Activated CD4-positive, alpha-beta T cell treated with anti-CD3 and anti-CD28 coated beads, Interleukin-2, Interleukin-4, amounts not matched to agents 100 ng/mL and 50 ng/mL, durations not matched to agents 16 hours and 8 hours (primary cell): ENCODE measurements around the gene RFT1.
"Not testable (repeated sequence)": the region's sequence is repeated elsewhere in the genome, so short reads cannot be mapped to it uniquely, and the experiment has no call there.

ENCODE experiments used
- DNase-seq: peaks from one replicate; pipeline ENCODE4 v3.0.0-alpha.2; 2020; ENCODE audit warnings: low spot score

RFT1 gene

DNA sequence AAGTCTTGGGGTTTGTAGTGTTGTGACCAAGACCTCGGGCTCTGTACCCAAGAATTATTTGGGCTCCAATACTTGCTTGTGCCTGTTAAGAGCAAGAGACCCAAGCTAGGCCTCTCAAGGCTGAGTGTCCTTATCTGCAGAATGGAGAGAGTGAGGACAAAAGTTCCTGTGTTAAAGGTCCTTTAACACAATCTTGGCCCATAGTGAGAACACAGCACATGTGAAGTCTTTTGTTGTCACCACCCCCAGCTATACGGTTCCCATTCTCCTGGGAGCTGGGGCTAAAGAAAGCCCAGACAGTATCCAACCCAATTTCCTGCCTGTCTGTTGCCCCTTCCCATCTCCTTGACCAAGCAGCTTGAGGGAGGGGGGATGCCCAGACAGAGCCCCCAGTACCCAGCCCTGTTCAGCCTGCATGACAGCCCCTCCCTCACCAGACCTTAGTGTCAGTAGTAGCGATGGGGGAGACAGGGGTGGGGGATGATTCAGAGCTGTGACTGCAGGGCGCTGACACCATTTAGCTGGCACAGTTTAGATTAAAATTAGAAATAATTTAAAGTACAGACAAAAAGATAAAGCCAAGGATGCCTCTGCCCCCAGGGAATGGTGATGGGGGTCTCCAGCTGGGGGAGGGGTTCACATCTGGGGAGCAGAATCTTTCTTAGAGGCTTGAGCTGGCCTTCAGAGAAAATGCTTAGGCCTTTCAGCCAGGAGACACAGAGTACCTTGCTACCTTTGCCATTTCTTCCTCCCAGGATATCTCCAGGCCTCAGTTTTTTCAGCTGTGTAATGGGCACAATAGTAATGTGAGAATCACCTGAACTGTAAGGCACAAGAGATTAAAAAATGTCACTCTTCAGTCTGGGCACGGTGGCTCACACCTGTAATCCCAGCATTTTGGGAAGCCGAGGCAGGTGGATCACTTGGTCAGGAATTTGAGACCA, 33.5 kb upstream of the RFT1 start:
- no peak for DNase-seq

DNA sequence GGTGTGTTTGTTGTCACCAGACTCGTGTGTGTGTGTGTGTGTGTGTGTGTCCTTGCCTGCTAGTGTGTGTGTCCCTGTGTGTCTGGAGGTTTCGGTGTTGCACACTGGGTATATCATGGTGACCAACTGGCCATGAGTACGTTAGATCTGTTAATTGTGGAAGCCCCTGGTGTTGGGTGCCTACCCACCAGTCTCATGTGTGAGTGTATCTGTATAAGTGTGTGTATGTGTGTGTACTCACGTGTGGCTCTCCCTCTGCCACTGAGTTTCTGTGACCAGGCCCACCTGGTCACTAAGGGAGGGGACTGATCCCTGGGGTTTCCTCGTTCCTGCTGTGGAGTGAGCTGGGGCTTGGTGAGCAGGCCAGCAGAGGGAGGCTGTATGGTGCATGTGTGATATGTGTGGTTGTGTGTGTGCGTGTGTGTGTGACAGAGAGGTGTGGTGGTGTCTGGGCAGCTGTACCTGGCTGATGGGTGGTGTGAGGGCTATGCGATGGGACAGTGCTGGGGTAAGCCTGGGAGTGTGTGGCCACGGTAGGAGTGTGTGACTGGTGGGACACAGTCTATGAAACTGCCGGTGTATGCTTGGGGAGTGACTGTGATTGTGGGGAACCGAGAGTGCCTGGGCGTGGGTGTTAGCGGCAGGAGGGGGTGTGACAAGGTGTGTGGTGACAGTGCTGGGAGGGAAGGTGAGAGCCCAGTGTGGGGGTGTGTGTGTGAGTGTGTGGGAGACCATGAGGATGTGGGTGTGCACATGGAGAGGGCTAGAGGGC, 32.6 kb upstream of the RFT1 start:
- DNase-seq: peak; percentile 17

DNA sequence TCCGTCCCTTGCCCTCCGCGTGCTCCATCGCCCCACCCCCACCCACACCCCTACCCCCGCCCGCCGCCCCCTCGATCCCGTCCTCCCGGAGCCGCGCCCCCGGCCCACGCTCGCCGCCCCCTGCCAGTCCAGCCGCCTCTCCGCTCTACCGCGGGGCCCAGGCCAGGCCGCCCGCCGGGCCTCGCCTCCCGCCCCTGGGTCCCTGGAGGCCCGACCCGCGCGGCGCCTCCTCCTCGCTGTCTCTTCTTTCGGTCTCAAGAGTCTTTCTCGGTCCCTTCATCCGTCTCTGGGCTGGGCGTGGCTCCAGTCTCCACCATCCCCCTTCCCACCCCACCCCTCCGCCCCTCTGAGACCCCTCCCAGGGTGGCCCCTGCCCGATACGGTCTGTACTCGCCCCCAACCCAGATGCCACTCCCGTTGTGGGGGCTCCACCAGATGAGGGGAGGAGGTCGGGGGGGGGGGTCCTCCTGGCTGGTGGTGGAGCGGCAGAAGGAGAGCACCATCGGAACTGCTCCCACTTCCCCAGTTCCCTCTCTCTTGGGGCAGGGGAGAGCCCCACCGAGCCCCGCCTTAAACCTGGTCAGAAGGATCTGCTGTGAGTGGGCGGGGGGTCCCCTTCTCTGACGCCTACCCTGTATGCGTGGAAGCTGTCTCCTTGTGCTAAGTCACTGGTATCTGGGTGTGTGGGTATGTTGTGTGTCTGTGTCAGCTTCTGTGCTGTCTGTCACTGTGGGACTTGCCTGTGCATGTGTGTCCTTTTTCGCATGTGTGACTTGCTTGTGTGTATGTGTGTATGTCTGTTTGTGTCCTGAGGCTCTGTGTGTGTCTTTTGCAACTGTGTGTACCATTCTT, 31.8 kb upstream of the RFT1 start:
- peak; percentile 15 for DNase-seq

DNA sequence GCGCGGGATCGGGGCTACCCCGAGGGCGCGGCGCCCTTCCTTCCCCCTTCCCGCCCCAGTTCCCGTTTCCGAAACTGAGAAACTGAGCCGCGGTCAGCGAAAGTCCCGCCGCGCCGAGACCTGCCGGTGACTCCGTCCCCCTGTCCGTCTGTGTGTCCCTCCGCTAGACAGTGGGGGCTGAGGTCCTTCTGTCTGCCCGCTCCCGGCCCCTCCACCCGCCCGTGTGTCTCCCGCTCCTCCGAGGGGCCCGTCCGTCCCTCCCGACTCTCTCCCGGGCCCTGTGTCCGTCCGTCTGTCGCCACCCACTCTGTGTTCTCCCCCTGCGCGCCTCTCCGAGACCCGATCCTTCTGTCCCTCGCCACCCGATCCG, 31.2 kb upstream of the RFT1 start:
- no peak for DNase-seq

DNA sequence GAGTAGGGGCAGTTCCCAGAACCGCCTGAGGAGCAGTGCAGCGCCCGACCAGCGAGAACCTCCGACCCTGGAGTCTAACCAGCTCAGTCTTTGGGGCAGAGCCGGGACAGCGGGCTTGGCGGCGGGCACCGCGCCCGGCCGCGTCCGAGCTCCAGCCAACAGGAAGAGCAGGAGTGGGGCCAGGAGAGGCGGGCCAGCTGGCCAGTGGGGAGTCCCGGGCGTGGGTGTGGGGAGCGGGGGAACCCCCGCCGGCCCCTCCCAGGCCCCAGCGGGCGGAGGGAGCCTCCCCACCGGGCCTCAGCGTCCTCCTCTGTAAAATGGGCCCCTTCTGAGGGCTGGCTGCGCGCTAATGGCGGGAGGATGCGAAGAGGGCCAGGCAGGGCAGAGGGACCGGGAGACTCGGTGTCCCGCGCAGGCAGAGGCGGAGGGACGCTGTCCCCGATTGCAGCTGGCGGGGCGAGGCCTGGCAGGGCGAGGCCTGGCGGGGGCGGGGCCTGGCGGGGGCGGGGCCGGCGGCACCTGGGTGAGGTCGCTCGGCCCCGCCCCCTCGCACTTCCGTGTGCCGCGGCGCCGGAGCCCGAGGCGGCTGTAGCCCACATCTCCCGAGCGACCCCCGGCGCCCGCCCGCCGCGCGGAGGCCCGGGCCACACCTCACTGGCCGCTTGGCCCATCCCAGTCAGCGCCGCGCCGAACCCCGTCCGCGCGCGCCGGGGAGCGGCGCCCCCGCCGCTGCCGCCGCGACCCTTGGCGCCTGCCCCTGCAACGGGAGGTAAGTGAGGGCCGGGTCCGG, 30.6 kb upstream of the RFT1 start, which contains the start of gene PRKCD:
PRKCD (plus strand) TSS at position 550 of the 790 bp plus-strand sequence. CDS start 17,214 bp downstream, outside the sequence.
- DNase-seq: peak; percentile 73

DNA sequence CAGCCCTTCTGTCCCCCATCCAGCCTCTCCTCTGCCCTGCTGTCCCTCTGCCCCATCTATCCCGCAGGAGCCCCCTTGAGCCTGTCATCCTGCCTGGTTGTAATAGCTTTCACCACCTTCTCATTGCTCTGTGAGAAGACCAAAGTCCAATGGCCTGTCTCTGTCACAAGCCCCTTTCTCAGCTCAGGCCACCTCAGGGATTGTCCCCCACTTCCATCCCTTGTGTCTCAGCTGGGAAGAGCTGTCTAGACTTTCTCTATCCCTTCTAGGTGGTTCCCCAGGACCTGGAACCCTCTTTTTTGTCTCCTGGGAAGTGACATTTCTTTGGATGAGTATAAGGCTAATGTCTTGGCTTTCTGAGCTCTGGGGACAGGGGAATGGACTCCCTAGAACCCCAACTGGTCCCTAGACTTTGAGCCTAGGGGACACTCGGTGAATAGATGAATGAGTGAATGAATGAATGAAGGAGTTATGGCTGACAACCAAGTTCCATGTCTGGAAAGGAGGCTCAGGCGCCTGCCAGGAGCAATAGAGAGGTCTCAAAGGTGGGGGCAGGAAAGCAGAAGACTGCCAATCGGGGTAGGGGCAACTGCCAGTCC, 29.9 kb upstream of the RFT1 start:
- no peak for DNase-seq

DNA sequence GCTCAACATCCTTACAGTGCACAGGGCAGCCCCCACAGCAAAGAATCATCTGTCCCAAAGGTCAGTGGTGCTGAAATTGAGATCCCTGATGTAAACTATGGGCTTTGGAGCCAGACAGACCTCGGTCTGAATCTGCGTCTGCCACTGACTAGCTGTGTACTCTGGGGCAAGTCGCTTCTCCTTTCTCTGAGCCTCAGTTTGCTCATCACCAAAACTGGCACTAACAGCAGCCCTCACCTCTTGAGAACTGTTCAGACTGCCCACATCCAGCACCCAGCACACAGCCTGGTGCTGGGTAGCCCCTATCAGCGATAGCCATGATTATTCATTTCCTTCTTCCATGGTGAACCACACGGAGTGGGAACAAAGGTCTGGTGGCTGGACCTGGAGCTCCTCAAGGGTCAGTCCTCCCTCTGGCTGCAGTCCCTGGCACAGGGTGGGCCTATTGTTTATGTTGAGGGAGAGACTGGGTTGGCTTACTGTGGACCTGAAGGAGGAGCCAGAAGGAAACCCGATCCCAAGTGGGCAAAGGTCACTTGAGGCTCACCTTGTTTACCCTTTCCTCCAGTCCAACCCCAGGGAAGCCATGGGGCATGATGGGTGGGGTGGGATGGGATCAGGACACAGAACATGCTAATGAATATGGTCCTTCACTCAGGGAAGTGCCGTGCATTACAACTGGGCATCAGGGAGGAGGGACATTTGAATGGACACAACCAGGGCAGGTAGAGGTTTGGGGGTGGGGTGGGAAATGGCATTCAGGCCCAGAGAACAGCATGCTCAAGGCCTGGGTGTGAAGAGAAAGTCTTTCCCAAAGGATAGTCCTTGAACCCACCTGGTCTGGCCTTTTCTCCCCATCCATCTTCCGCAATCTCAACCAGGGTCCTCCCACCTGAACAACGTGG, 29.2 kb upstream of the RFT1 start:
- DNase-seq: no peak

DNA sequence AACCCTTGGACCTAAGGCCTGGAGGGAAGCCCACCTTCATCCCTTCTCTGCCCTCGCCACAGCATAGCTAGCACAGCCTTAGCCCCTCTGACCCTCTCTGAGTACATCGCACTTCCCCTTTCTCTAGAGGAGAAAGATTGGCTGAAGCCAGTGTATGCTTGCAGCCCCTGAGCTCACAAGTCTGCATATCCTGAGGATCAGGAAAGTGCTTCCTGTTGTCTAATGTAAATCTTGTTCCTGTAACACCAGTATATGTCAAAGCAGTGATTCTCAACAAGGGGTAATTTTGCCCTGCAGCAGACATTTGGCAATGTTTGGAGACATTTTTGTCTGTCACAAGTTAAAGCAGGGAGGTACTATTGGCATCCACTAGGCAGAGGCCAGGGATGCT, 28.5 kb upstream of the RFT1 start:
- DNase-seq: no peak

DNA sequence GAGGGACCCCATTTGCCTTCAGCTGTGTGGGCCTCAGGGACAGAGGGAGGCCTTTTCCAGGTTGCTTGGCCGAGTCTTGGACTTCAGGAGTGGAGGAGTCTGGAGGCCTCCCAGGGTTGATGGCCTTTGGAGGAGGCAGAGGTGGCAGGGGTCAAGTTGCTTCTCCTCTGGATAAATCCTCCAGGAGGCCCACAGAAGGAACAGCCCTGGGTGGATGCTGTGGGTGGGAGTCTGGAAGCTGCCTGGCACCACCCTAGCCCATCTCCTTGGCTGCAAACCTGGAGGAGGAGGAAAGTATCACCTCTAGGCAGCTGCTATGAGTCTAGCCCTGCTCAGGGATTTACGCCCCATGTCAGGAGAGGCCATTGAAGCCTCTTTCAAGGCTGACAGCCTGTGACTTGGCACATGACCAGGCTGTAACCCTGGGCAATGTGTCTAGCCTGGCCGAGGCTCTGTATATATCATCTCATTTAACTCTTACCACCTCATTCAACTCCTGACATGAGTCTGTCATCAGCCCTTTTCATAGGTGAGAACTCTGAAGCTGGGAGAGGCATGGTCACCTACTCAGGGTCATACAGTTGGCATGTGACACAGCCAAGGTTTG, 27.8 kb upstream of the RFT1 start:
- no peak for DNase-seq

DNA sequence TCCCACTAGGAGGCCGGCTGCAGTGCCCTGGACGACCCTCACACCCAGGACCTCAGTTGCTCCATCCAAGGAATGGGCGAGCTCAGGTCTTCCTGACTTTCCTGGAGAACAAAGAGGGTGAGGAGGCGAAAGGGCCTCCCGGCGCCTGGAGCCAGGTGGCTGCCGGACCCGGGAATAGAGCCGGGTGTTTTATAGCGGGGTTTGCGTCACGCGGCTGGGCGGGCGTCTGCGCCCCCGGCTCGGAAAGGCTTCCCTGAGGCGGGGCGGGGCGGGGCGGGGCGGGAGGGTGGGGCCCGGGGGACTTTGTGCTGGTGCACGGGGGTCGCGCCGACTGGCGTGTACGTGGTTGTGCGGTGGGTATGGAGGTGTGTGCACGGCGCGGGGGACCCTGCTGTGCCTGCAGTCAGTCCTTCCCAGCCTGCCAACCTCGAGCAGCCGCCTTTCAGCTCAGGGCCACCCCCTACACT, 26.2 kb upstream of the RFT1 start:
- no peak for DNase-seq

DNA sequence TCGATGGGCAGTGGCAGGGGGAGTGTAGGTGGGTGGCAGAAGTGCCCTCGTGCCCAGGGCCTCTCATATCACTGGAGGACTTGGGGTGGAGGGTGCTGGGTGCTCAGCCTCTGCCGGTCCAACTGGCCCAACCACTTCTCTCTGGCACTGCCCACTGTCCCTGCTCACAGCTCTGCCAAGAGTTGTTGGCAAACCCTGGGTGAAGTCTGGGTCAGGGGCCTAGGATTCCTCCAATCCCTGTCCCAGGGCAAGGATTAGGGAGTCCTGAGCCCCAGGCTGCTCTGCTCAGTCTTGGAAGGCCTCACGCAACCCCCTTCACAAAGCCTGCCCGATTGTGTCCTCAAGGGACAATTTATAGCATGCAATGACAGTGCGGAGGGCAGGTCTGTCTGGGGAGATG, 25.5 kb upstream of the RFT1 start:
- no peak for DNase-seq

DNA sequence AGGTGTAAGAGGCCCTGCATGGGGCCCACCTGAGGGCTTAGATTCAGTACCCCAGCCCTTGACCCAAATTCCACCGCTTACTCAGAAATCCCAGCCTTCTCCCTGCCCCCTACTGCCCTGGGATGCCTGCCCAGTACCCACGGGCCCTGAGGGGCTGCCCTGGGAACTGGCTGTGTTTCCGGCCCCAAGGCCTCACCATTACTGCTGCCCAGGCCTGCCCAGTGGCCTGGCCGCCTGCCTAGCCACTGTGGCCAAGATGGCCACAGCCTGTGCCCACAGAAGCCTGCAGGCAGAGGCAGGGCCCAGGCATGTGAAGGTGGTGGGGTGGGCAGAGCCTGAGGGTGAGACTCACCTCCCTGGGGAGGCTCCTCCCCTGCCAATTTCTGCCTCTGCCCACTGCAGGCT, 24.6 kb upstream of the RFT1 start:
- no peak for DNase-seq

DNA sequence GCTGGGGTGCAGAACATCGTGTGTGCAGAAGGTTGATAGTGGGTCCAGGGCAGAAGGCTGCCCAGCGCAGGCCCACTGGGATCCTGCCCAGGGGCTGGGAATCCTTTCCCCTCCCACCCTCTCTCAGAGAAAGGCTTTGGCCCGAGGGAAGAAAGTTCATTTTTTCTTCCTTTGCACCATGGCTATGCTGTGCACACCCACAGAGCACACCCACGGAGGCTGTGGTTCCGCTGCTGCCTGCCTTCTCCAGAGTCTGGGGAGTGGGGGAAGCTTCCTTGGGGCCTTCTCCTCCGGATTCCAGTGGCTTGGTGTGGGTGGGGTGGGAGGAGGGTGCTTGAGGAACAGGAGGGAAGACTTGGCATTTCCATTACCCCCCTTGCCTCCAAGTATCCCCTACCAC, 23.7 kb upstream of the RFT1 start:
- DNase-seq: no peak

DNA sequence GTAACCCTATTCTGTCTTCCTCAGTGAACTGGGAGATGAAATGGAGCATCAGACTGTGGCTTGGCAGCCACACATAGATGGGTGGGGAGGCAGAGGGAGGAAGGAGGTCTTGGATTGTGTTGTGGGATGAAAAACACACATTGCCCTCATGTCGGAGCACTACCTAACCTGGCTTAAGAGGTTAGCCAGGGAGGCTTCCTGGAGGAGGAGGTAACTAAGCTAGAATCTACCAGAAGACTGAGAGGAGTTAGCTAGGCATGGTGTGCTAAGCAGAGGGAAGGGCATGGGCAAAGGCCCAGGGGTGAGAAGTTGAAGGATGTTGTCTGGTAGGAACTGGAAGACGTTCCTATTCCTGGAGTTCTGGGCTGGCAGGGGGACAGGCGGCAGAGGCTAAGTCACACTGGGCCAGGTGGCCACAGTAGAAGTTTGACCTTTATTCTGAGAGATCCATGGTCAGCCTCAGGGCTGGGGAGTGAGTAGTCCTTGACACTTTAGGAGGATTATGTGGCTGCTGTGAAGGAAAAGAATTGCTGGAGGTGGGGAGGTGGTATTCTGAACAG, 23.1 kb upstream of the RFT1 start:
- no peak for DNase-seq

DNA sequence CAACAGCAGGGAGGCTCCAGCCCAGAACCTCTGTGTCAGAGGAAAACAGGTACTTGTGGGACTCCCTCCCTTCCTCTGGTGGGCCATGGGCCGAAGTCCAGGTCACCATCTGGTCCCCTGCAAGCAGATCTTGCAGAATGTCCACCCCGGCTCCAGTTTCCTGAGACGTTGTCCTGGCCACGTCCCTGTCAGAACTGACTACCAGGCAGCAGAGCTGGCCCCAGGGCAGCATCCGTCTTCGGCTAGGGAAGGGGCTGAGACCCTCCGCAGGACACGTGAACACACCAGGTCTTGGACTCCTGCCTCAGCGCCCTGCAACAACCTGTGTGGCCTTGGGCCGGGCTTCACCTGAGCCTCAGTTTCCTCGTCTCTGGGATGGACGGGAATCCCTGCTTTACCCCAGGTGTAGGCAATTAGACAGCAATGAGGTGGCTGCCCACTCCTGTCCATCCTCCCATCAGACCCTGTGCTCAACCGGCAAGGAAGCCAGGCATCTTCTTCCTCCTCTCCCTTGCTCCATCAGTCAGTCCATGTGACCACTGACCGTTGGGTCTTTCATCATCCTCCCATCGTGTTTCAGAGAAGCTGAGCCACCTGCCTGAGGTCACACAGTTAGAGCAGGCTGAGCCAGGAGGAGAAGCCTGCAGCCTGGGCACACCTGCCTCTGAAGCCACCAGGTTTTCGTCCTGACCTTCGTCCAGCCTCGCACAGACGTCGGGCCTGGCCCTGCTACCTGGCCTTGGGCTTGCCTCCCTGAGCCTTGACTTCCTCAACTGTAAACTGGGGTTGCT, 21.8 kb upstream of the RFT1 start:
- DNase-seq: no peak

DNA sequence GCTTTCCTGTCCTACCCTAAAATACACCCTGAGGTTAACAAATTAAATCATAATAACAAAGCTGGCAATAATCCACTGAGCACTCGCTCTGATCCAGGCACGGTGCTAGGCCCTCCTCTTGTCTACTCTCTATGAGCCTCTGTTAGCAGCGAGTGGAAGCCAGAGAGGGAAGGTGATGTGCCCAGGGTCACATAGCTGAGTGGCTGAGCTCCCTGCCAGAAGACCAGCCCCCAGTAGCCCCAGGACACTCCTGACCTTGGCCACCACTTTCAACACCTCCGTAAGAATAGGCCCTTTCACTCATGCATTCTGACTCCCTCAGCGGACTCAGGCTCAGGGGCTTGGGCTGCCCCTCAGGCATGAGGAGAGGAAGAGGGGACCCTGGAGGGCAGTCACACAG, 21.2 kb upstream of the RFT1 start:
- DNase-seq: no peak

DNA sequence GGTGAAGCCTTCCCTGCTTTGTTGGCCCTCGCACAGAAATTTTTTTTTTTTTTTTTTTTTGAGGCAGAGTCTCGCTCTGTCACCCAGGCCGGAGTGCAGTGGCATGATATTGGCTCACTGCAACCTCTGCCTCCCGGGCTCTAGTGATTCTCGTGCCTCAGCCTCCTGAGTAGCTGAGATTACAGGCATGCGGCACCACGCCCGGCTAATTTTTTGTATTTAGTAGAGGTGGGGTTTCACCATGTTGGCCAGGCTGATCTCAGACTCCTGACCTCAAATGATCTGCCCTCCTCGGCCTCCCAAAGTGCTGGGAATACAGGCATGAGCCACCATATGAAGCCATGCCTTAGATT, 20.8 kb upstream of the RFT1 start:
- not testable (repeated sequence) for DNase-seq
